ENCODE measurements around the gene SLC2A6.

SLC2A6 gene

GRCh38 chr9:133478851-133479711, at the start of gene SLC2A6:
TSS of gene SLC2A6 (minus strand) at chr9:133479099. CDS start at chr9:133479059, 40 bp downstream.
- H3K4me3 ChIP-seq (ENCODE audit: low read length) = peak within 1 kb of the TSS; percentile 41
- peak; percentile 82 for DNase-seq (ENCODE audit: low read depth)
- TF ChIP-seq CTCF (IDR thresholded peaks at IDR 0.05; ENCODE audit: insufficient read depth, low read depth, low read length, missing control alignments) = no peak

GRCh38 chr9:133528001-133528875, 49.3 kb upstream of the SLC2A6 start:
- TF ChIP-seq CTCF (IDR thresholded peaks at IDR 0.05; ENCODE audit: insufficient read depth, low read depth, low read length, missing control alignments) = no peak
- no peak for DNase-seq (ENCODE audit: low read depth)
- no peak overlapping the region for H3K4me3 ChIP-seq (ENCODE audit: low read length)

GRCh38 chr9:133527444-133527920, 48.6 kb upstream of the SLC2A6 start:
- TF ChIP-seq CTCF (IDR thresholded peaks at IDR 0.05; ENCODE audit: insufficient read depth, low read depth, low read length, missing control alignments) = no peak
- DNase-seq (ENCODE audit: low read depth) = no peak
- no peak overlapping the region for H3K4me3 ChIP-seq (ENCODE audit: low read length)

GRCh38 chr9:133526721-133527321, 47.9 kb upstream of the SLC2A6 start:
- H3K4me3 ChIP-seq (ENCODE audit: low read length) = no peak overlapping the region
- DNase-seq (ENCODE audit: low read depth) = no peak
- no peak for TF ChIP-seq CTCF (IDR thresholded peaks at IDR 0.05; ENCODE audit: insufficient read depth, low read depth, low read length, missing control alignments)

GRCh38 chr9:133525677-133526076, 46.8 kb upstream of the SLC2A6 start:
- no peak overlapping the region for H3K4me3 ChIP-seq (ENCODE audit: low read length)
- TF ChIP-seq CTCF (IDR thresholded peaks at IDR 0.05; ENCODE audit: insufficient read depth, low read depth, low read length, missing control alignments) = no peak
- DNase-seq (ENCODE audit: low read depth) = no peak

- H3K4me3 ChIP-seq (ENCODE audit: low read length) = no peak within 1 kb of the TSS
- DNase-seq (ENCODE audit: low read depth) = no peak
- no peak for TF ChIP-seq CTCF (IDR thresholded peaks at IDR 0.05; ENCODE audit: insufficient read depth, low read depth, low read length, missing control alignments)
Observed at GRCh38 chr9:133524679-133525228, 45.9 kb upstream of the SLC2A6 start, which contains the start of gene MYMK. TSS of gene MYMK (minus strand) at chr9:133524959. CDS start at chr9:133524844, 115 bp downstream.

Data from epithelial cell of esophagus (primary cell).